NOMO-1 treated with dmso at 0.1 percent for 144 hours (cell line): ENCODE data around the gene CXCR3.
"Not testable (repeated sequence)": the region's sequence is repeated elsewhere in the genome, so short reads cannot be mapped to it uniquely, and the experiment has no call there.

ENCODE experiments used
- DNase-seq: peaks from one replicate; lab custom pipeline; 2025; ENCODE audit not compliant: unreplicated experiment; lab: John Stamatoyannopoulos, UW

The CXCR3 gene

GRCh38 chrX:71618303-71618721 lies at the start of gene CXCR3:
CXCR3 (minus strand) TSS chrX:71618511; CDS start chrX:71618449, 62 bp downstream.
- DNase-seq: peak; percentile 24

DNA sequence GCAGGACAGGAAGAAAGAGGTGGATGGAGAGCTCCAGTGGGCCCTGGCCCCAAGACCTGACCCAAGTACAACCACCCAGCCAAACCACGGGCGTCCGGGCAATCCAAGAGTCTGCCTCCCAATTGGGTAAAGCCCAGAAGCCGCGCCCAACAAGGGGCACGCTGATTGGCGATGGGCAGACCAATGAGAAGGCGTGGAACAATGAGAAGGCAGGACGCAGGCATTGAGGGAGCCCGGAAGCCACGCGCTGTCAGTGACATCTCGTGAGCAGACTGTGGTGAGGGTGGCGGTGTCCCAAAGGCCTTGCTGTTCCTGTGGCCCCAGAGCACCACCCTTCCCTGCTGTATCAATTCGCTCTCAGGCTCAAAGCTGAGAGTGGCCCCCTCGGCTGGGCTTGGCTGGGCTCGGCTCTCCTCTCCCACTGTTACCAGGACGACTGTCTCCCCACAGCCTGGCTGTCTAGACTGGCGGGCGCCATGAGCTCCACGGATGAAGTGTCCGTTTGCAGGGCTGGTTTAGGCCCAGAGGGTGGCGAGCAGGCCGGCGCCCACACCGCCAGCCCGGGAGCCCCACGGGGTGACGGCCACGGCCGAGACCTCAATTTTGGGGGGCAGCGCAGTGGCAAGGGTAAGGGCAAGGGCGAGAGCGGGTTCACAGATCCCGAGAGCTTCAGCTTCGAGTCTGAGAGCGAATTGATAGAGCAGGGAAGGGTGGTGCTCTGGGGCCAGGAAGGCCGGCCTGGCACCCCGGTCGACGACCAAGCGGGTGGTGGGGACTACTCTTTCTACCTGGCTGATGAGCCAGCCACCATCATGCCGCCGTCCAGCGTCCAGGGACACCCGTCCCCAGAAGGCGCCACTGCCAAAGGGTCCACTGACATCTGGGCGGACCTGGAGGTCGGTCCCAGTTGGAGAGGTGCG lies 49.3 kb upstream of the CXCR3 start, which contains the start of gene LOC101059915:
LOC101059915 (plus strand) TSS at position 219 of the 920 bp plus-strand sequence.
- DNase-seq: no peak

- no peak for DNase-seq
Measured at GRCh38 chrX:71666240-71667223, 48.2 kb upstream of the CXCR3 start.

GRCh38 chrX:71665747-71666146 lies 47.4 kb upstream of the CXCR3 start:
- DNase-seq: no peak

- DNase-seq: no peak
Measured at GRCh38 chrX:71664889-71665491, 46.7 kb upstream of the CXCR3 start.

DNA sequence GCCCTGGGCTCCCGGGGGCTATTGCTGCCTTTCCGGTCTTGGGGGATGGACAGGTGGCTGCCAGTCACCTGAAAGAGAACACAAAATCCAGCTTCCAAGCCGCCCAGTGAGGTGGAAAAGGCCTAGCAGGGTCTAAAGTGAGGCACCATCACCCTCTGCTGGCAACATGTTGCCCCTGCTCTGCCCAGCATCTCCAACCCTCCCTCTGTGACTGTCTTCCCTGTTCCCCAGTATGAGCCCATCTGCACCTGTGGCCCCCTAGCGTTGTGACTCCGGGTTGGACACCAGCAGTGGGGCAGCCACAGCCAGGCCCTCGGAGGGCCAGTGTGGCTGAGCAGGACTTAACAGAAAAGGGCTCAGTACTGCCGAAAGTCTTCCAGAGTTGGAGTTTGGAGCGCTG lies 45.9 kb upstream of the CXCR3 start:
- DNase-seq: not testable (repeated sequence)

DNA sequence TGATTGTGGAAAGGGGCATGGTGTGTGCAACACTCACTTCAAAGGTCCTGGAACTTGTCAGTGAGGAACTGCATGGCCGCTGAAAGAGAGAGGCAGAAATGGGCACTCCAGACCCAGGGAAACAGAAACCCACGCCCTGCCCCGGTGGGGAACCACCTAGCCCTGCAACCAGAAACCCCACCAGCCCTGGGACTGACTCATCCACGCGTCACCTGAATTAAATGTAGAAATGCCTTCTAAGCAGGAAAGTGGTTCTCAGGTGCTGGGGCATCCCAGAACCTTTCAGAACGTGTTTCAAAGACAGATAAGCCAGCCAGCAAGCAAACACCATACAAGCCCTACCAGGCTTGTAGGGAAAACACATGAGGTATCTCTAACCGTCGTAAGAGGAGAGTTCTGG lies 44.9 kb upstream of the CXCR3 start:
- not testable (repeated sequence) for DNase-seq

- not testable (repeated sequence) for DNase-seq
Measured at GRCh38 chrX:71662654-71663053, 44.3 kb upstream of the CXCR3 start.

GRCh38 chrX:71661919-71662318 lies 43.6 kb upstream of the CXCR3 start:
- DNase-seq: no peak

- DNase-seq: no peak
Measured at GRCh38 chrX:71660562-71661416, 42.5 kb upstream of the CXCR3 start.

DNA sequence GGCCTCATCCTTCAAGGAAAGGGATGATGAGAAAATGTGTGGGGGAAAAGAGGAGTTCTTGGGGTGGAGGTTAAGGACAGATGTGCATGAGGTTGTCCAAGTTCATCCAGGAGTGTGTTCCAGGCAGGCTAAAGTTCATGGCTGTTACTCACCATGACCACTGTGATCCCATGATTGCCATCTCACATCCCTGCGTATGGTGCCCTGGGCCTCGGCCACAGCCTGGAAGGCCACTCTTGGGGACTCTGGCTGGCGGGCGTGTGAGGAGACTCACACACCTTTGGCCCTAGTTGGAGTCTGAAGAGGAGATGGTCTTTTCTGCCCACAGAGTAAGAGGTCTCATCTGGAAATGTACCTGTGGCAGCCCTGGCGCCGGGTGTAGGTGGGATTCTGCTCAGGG lies 41.6 kb upstream of the CXCR3 start:
- DNase-seq: no peak

GRCh38 chrX:71659342-71659741 lies 41.0 kb upstream of the CXCR3 start:
- no peak for DNase-seq

GRCh38 chrX:71657267-71657666 lies 39.0 kb upstream of the CXCR3 start:
- no peak for DNase-seq

DNA sequence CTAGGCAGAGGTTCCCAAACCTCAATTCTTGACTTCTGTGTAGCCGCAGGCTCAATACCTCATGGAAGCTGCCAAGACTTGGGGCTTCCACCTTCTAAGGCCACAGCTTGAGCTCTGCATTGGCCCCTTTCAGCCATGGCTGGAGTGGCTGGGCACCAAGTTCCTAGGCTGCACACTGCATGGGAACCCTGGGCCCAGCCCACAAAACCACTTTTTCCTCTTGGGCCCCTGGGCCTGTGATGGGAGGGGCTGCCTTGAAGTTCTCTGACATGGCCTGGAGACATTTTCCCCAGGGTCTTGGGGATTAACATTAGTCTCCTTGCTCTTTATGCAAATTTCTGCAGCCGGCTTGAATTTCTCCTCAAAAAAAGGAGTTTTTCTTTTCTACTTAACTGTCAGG lies 35.0 kb upstream of the CXCR3 start:
- no peak for DNase-seq

GRCh38 chrX:71652405-71652804 lies 34.1 kb upstream of the CXCR3 start:
- DNase-seq: no peak

- DNase-seq: no peak
Measured at GRCh38 chrX:71650333-71650969, 32.1 kb upstream of the CXCR3 start.

DNA sequence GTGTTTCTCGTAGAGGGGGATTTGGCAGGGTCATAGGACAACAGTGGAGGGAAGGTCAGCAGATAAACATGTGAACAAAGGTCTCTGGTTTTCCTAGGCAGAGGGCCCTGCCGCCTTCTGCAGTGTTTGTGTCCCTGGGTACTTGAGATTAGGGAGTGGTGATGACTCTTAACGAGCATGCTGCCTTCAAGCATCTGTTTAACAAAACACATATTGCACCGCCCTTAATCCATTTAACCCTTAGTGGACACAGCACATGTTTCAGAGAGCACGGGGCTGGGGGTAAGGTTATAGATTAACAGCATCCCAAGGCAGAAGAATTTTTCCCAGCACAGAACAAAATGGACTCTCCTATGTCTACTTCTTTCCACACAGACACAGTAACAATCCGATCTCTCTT lies 26.1 kb upstream of the CXCR3 start:
- not testable (repeated sequence) for DNase-seq

- no peak for DNase-seq
Measured at GRCh38 chrX:71640002-71640401, 21.7 kb upstream of the CXCR3 start.

- DNase-seq: no peak
Measured at GRCh38 chrX:71638409-71638808, 20.1 kb upstream of the CXCR3 start.

- DNase-seq: no peak
Measured at GRCh38 chrX:71637848-71638247, 19.5 kb upstream of the CXCR3 start.
